ENCODE data around the gene WWOX. TPM values are rescaled to one million over a fixed set of nuclear protein-coding genes. Genes with fewer than 3 reads are reported as not detected.

WWOX gene
- total RNA-seq, 1 donor from 2014 or later: 43.2 TPM

DNA sequence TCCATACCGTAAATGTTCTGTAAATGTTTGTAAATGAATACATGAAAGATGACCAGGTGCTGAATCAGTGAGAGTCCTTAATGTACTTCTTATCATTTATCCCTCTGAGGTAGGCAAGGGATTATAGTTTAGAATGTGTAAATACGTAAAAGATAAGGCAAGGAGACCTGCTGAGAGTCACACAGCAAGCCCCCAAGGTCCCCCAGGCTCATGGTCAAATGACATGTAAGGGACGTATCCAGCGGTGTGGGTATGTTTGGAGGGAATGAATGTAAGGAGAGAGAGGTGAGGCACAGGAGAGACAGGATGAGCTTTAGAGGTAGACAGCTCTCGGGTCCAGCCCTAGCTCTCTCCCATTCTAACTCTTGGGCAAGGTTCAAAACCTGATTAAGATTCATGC, 341.8 kb downstream of the WWOX start:
- H3K27me3 Mint-ChIP-seq: no peaks in the 10 kb centered on the region
- DNase-seq (ENCODE audit: low spot score, unreplicated experiment): no peak
- no peak overlapping the region for H3K4me3 Mint-ChIP-seq (ENCODE audit: low read depth)
- H3K4me1 Mint-ChIP-seq (ENCODE audit: low read depth): peaks cover 15% of the 10 kb centered on the region
- H3K36me3 Mint-ChIP-seq (ENCODE audit: insufficient read depth): peaks cover 2% of the 10 kb centered on the region
- TF ChIP-seq, protein P1, sequence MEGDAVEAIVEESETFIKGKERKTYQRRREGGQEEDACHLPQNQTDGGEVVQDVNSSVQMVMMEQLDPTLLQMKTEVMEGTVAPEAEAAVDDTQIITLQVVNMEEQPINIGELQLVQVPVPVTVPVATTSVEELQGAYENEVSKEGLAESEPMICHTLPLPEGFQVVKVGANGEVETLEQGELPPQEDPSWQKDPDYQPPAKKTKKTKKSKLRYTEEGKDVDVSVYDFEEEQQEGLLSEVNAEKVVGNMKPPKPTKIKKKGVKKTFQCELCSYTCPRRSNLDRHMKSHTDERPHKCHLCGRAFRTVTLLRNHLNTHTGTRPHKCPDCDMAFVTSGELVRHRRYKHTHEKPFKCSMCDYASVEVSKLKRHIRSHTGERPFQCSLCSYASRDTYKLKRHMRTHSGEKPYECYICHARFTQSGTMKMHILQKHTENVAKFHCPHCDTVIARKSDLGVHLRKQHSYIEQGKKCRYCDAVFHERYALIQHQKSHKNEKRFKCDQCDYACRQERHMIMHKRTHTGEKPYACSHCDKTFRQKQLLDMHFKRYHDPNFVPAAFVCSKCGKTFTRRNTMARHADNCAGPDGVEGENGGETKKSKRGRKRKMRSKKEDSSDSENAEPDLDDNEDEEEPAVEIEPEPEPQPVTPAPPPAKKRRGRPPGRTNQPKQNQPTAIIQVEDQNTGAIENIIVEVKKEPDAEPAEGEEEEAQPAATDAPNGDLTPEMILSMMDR (IDR thresholded peaks at IDR 0.05; ENCODE audit: unreplicated experiment): no peak
- no peak overlapping the region for H3K27ac Mint-ChIP-seq
- H3K9me3 Mint-ChIP-seq (ENCODE audit: low read depth): no peaks in the 10 kb centered on the region

DNA sequence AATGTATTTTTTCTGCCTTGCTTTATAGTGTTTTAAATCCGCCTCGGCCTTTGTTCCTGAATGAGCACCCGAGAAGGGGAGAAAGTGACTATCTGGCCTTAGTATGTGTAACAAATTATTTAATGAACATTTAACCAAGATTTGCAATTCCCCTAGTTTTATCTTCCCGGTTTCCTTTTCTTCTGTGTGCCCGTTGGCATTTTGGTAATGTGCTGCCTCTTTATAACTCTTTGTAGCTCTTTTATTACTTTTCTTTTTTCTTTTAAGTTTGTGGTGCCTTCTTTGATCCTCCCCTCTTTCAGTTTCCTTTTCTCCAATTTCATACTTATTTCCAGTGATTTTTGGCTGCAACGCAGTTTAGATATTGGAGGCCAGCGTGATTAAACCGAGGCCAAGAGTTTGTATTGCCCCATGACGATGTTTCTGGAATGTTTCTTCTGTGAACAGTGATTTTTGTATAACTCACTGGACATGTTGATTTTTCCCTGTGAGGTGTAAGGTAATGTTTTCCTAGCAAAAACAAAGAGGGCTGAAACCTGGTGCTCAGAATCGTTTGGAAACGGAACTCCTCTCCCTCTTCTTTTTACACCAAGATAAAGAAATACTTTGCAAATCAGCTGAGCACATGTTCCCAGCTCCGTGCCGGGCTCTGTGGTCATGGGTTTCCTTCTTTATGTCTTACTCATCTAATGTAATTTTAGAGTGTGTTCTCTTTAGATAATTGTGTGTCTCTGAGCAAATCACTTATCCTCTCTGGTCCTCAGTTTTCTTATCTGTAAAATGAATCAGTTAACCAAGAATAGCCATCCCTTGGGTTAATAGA, 344.3 kb downstream of the WWOX start:
- H3K36me3 Mint-ChIP-seq (ENCODE audit: insufficient read depth): peaks cover 2% of the 10 kb centered on the region
- H3K4me1 Mint-ChIP-seq (ENCODE audit: low read depth): peaks cover 20% of the 10 kb centered on the region
- TF ChIP-seq, protein P1 (IDR thresholded peaks at IDR 0.05; ENCODE audit: unreplicated experiment): no peak
- no peaks in the 10 kb centered on the region for H3K27me3 Mint-ChIP-seq
- H3K27ac Mint-ChIP-seq: peak overlapping the region; percentile 91
- no peak for DNase-seq (ENCODE audit: low spot score, unreplicated experiment)
- H3K4me3 Mint-ChIP-seq (ENCODE audit: low read depth): no peak overlapping the region
- H3K9me3 Mint-ChIP-seq (ENCODE audit: low read depth): no peaks in the 10 kb centered on the region

DNA sequence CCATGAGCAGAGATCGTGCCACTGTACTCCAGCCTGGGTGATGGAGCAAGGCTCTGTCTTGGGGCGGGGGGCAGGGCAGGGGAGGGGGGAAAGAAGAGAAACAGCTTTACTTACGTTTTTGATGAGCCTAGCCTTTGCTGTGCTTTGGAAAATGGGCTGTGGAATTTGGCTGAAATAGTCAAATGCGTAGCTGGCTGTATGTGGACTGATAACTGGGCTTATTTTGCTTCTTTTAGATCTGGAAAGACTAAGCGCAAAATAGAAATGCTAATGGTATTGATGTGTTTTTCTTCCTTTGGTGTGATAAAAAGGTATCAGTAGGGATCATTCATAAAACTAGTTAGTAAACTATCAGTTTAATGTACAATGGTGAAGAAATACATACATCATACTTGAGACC, 346.4 kb downstream of the WWOX start:
- Mint-ChIP-seq H3K27ac (no peak overlapping the region), H3K27me3 (no peaks in the 10 kb centered on the region), H3K4me3 (ENCODE audit: low read depth) (no peak overlapping the region), H3K36me3 (ENCODE audit: insufficient read depth) (peaks cover 2% of the 10 kb centered on the region), H3K9me3 (ENCODE audit: low read depth) (no peaks in the 10 kb centered on the region), H3K4me1 (ENCODE audit: low read depth) (peaks cover 30% of the 10 kb centered on the region)
- DNase-seq (ENCODE audit: low spot score, unreplicated experiment): no peak
- TF ChIP-seq, protein P1 (IDR thresholded peaks at IDR 0.05; ENCODE audit: unreplicated experiment): no peak

DNA sequence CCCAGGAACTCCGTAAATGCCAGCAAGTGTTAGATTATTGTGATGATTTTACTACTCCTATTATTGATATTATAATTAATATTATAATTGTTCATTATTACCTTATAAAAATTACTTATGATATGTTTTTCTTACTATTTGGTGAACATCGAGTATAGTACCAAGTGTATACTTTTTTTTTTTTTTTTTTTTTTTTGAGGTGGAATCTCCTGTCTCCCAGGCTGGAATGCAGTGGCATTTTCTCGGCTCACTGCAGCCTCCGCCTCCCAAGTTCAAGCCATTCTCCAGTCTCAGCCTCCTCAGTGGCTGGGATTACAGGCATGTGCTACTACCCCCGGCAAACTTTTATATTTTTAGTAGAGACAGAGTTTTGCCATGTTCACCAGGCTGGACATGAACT, 347.0 kb downstream of the WWOX start:
- Mint-ChIP-seq H3K4me3 (ENCODE audit: low read depth) (no peak overlapping the region), H3K4me1 (ENCODE audit: low read depth) (peaks cover 26% of the 10 kb centered on the region), H3K27ac (no peak overlapping the region), H3K9me3 (ENCODE audit: low read depth) (no peaks in the 10 kb centered on the region), H3K36me3 (ENCODE audit: insufficient read depth) (no peaks in the 10 kb centered on the region), H3K27me3 (no peaks in the 10 kb centered on the region)
- TF ChIP-seq, protein P1 (IDR thresholded peaks at IDR 0.05; ENCODE audit: unreplicated experiment): no peak
- no peak for DNase-seq (ENCODE audit: low spot score, unreplicated experiment)

DNA sequence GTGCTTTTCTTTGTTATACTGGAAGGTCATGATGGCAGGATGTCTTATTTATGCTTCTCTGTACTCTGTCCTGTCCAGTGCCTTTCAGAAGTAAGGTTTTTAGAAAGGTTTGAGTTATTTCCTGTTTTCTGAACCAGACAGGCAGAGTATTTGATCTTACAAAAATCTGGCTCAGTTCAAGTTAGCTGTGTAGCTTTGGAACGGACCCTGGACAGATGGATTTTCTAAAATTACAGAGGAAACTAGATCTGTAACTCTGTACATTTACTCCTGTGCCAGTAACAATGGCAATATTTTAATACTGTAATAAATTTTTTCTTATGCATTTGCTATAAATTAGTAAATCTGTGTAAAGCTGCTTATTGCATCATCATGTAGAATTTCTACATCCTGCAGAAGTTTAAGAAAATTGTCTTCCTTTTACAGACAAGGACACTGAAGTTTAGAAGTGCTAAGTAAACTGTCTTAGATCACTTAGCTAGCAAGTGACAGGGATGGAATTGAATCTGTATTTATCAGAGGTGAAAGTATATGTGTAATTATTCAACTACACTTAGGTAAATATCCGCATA, 347.6 kb downstream of the WWOX start:
- H3K4me3 Mint-ChIP-seq (ENCODE audit: low read depth): no peak overlapping the region
- no peaks in the 10 kb centered on the region for H3K27me3 Mint-ChIP-seq
- TF ChIP-seq, protein P1 (IDR thresholded peaks at IDR 0.05; ENCODE audit: unreplicated experiment): no peak
- no peak for DNase-seq (ENCODE audit: low spot score, unreplicated experiment)
- H3K27ac Mint-ChIP-seq: no peak overlapping the region
- no peaks in the 10 kb centered on the region for H3K36me3 Mint-ChIP-seq (ENCODE audit: insufficient read depth)
- peaks cover 26% of the 10 kb centered on the region for H3K4me1 Mint-ChIP-seq (ENCODE audit: low read depth)
- no peaks in the 10 kb centered on the region for H3K9me3 Mint-ChIP-seq (ENCODE audit: low read depth)
